Effector memory CD4-positive, alpha-beta T cell (primary cell): Measurements from ENCODE around the gene CBX2.
A peak's percentile ranks its signal among the peaks of the same experiment; 100 is the strongest.

Experiments
- DNase-seq, 3 donors: peaks; one replicate each; pipeline ENCODE4 v3.0.0-alpha.2; 2020
- H3K27ac ChIP-seq: 2 replicates; pipeline ENCODE4 v1.7.0; 2013; ENCODE audit warnings: mild to moderate bottlenecking, low read length, moderate library complexity; ENCODE audit not compliant: insufficient read depth, poor library complexity, severe bottlenecking
- H3K27me3 ChIP-seq: replicated peaks from 2 replicates; pipeline ENCODE4 v1.7.0; 2013; ENCODE audit warnings: mild to moderate bottlenecking, low read length; ENCODE audit not compliant: insufficient read depth, control insufficient read depth, poor library complexity, severe bottlenecking
- H3K36me3 ChIP-seq: 2 replicates; pipeline ENCODE4 v1.7.0; 2013; ENCODE audit warnings: mild to moderate bottlenecking, low read length, moderate library complexity; ENCODE audit not compliant: control insufficient read depth, insufficient read depth
- H3K4me1 ChIP-seq: 2 replicates; pipeline ENCODE4 v1.7.0; 2013; ENCODE audit warnings: low read length, mild to moderate bottlenecking; ENCODE audit not compliant: control insufficient read depth, insufficient read depth, poor library complexity, severe bottlenecking
- H3K4me3 ChIP-seq: 2 replicates; pipeline ENCODE4 v1.7.0; 2013; ENCODE audit warnings: low read length, low read depth, mild to moderate bottlenecking; ENCODE audit not compliant: insufficient read depth, poor library complexity, severe bottlenecking
- H3K9me3 ChIP-seq: 2 replicates; pipeline ENCODE4 v1.7.0; 2013; ENCODE audit warnings: mild to moderate bottlenecking, low read length, moderate library complexity; ENCODE audit not compliant: control insufficient read depth

The CBX2 gene

DNA sequence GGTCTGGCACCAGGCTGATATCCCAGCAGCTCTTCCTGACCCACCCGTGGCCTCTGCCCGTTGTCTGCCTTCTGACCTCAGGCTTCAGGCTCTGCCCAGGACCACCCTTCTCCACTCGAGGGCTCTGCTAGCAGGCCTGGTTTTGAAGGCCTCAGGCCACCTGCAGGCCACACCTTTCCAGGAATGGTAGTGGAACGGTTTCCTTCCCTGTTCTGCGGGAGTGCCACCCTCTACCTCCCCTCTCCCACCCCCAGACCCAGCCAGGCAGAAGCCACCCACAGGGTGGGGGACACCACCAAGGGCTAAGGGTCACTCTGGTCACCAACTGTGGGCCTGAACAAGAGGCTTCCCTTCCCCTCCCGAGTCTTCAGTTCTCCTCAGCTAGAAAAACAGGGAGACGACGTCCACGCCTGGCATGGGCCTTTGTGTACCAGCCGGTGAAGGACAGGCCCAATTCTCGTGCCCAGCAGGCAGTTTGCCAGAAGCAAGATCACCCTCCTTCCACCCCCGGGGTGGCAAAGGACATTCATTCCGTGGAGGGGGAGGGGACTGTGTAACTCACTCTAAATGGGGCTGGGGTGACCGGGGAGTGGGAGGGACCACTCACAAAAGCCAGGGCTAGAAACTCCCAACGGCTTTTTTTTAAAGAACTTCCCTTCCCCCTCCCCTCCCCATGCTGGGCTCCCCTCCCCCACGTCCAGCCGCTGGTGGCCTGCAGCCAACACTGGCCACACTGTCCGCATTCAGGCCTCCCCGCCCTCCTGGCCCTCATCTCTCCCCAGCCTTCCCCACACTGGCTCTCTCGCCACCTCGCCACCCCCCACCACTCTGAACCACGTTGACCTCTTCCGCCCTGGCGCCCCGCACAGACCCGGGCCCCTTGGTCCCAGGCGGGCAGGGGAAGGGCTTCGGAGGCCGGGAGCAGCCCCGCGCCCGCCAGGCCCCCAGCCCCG lies 53.6 kb downstream of the CBX2 start:
- no peak overlapping the region for H3K27ac ChIP-seq
- DNase-seq: no peak
- no peaks in the 10 kb centered on the region for H3K27me3 ChIP-seq
- peaks cover 23% of the 10 kb centered on the region for H3K36me3 ChIP-seq
- H3K9me3 ChIP-seq: no peaks in the 10 kb centered on the region
- peaks cover 22% of the 10 kb centered on the region for H3K4me1 ChIP-seq
- H3K4me3 ChIP-seq: no peak overlapping the region

DNA sequence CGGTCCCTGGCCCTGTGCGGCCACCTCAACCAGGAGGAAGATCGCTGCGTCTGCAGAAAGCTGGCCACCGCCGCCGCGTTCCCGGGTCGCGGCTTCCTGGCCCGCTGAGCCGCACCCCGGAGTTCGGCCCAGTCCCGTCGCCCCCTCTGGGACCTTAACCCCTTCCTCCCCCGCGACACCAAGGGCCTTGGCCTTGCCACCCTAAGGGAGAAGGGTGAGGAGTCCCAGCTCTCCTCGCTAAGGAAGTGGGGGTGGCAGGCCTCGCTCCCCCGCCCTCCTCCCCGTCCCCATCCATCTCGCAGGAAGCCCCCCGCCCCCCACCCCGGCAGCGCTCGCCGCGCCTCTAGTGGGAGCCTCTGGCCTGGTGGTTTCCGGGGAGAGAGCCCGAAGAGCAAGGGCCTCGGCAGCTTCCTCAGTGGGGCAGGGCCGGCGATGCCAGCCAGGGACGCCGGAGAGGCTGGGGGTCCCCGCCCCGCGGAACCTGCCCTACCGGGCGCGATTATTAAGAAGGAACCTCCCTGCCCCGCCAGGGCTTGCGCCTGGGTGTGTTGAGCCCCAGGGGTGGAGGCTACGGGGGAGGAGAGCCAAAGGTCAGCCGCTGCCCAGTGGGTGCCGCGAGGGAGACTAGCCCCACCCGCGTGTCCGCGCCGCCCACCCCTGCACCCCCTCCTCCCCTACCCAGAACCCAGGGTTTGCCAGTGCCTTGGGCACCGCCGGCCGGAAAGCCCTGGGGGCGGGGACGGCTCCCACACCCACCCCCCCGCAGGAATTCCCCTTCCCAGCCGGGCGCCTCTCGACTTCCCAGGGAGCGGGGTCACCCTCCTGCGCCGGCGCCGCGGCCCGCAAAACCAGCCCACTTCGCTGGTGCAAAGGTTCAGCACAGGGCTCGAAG lies 54.5 kb downstream of the CBX2 start:
- Histone ChIP-seq H3K4me3 (no peak overlapping the region), H3K27me3 (no peaks in the 10 kb centered on the region), H3K36me3 (peaks cover 23% of the 10 kb centered on the region), H3K27ac (no peak overlapping the region), H3K4me1 (peaks cover 31% of the 10 kb centered on the region), H3K9me3 (no peaks in the 10 kb centered on the region)
- DNase-seq: no peak

DNA sequence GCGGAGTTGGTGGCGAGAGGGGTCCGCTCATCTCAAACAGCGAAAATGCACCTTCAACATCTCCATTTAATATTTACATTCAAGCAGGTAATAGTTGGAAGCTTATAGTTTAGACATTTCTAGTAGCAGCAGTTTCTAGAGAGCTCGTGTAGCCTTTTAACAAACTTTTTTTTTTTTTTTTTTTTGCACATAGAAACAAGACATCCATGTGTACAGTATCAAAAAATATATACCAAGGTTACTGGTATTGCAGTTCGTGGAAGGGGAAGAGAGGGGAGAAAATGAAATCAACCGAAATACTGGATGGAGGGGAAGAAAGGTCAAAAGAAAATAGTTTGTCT lies 55.1 kb downstream of the CBX2 start:
- peaks cover 34% of the 10 kb centered on the region for H3K4me1 ChIP-seq
- H3K27me3 ChIP-seq: no peaks in the 10 kb centered on the region
- H3K4me3 ChIP-seq: no peak overlapping the region
- peaks cover 23% of the 10 kb centered on the region for H3K36me3 ChIP-seq
- no peak for DNase-seq
- H3K27ac ChIP-seq: no peak overlapping the region
- H3K9me3 ChIP-seq: no peaks in the 10 kb centered on the region

DNA sequence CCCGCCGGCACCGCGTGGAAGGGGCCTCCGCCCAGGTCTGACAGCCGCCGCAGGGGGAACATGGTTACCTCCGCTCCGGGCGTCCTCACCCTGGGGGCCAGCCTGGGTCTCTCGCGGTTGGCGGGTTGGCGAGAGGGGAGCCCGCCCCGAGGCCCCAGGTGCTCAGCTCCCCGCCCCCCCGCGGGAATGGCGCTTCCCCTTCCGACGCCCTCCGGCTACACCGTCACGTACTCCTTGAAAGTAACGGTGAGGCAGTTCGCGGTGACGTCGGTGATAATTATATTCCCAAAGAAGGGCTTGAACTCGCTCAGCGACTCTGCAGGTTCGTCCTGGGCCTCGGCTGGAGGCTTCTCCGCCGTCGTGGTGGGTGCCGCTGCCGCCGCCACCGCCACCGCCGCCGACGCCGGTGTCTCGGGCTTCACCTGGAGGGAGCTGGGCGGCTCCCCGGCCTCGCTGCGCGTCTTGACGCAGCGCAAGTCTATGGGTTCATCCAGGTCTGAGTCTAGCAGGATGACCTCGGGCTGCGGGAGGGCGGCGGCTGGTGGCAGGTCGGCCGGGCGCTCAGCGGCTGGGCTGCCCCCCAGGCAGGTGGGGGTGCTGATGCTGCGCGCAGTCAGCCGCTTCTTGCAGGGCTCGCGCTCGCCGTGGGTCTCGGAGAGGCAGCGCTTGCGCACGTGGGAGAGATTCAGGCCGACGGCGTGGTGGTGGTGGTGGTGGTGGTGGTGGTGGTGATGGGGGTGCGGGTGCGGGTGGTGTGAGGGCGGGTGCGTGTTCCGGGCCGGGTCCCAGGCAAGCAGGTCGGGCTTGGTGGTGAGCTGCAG lies 56.0 kb downstream of the CBX2 start:
- peaks cover 34% of the 10 kb centered on the region for H3K4me1 ChIP-seq
- H3K27ac ChIP-seq: no peak overlapping the region
- no peaks in the 10 kb centered on the region for H3K27me3 ChIP-seq
- peaks cover 23% of the 10 kb centered on the region for H3K36me3 ChIP-seq
- H3K9me3 ChIP-seq: no peaks in the 10 kb centered on the region
- no peak for DNase-seq
- no peak overlapping the region for H3K4me3 ChIP-seq

DNA sequence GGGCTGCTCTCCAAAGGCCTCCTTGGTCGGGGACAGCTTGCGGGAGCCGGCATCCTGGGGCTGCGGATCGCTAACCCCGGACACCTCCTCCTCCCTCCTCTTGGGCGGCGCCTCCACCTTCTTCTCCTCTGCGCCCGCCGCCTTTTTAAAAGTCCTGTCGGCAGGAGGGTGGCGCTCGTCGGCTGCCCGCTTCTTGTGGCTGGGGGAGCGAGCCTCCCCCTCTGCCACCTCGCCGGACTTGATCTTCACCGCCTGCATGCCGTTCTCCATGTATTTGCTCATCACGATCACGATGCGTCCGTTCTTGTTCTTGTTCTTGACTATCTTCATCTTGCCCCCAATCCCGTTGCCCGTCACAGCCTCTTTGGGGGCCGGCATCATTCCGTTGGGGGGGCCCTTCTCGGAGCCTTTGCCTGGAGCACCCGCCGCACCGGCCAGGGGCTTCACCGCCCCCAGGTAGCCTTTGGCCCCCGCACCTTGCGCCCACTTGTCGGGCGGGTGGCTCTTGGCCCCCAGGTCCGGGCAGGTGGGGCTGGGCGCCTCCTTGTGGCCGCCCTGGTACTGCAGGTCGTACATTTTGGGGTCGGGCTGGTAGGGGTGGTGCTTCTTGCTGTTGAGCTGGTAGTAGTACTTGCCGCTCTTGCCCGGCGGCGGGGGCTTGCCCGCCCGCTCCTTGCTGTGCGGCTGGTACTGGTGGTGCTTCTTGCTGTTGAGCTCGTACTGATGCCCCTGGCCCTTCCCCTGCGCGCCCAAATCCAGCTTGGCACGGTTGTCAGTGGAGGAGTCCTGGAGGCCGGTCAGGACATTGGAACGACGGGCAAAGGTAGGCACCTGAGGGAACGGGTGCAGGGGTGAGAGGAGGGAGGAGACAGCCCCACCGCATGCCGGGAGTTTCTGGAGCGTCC lies 56.9 kb downstream of the CBX2 start:
- Histone ChIP-seq H3K9me3 (no peaks in the 10 kb centered on the region), H3K27me3 (peaks cover 3% of the 10 kb centered on the region), H3K36me3 (peaks cover 23% of the 10 kb centered on the region), H3K4me3 (no peak overlapping the region), H3K27ac (no peak overlapping the region), H3K4me1 (peaks cover 38% of the 10 kb centered on the region)
- no peak for DNase-seq

DNA sequence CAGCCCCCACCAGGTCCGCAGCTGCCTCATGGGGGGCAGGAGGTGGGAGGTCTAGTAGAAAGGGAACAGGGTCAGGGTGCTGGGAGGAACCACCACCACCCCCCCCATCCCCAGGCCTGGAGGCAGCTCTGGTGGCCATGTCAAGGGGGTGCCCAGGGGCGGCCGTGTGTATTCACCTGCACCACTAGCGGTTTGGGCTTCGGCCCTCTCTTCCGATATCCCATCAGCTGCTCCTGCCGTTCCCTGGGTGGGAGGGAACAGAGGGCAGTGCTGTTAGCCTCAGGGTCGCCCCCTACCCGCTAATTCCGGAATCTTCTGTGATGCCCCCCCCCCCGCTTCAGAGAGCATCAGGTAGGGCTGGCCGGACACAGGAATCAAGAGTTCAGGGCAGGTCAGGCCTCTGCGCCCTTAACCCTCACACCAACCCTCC lies 57.5 kb downstream of the CBX2 start:
- Histone ChIP-seq H3K27me3 (peaks cover 10% of the 10 kb centered on the region), H3K9me3 (no peaks in the 10 kb centered on the region), H3K36me3 (peaks cover 23% of the 10 kb centered on the region), H3K4me1 (peaks cover 44% of the 10 kb centered on the region), H3K4me3 (no peak overlapping the region), H3K27ac (no peak overlapping the region)
- DNase-seq: no peak

DNA sequence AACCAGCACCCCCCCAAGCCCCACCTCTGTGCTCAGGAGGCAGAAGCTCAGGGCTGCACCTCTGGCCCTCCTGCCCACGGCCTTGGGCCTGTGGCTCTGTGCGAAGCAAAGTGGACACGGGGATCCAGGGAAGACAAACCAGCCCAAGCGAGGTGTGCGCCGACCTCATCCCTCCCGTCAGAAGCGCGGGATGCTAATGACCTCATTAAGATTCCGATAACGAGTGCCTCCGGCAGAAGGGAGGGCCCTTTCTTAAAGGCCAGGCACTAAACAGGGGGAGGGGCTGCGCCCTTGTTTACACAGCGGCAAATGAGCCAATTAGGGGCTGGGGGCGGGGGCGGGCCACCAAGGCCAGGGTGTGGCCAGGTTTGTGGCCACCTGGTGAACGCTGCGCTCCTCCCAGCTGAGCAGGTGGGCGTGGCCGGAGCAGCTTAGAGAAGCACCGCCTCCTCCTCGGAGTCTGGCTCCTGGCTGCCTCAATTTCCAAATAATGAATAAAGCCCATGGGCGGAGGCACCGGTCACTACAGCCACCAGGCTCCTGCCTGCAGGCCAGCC lies 58.1 kb downstream of the CBX2 start:
- DNase-seq: no peak

DNA sequence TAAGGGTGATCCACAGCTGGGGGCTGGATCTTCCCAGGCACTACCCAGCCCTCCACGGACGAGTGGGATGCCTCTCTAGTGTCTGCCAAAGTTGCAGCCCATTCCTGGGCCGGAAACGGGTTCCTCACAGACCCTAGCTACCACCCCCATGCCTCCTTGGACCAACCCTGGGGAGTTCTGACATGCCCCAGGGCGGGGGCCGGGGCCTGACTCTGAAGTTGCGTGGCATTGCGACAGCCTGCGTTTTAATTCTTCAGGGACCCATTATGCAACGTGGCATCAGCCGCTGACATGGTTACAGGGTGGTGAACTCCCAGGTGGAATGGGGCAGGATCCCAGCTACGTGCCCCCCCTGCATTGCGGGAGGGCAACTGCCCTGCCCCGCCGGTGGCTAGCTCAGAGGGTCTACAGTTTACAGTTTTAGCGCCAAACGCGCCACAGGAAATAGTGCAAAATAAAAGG lies 58.6 kb downstream of the CBX2 start:
- Histone ChIP-seq H3K4me1 (peaks cover 55% of the 10 kb centered on the region), H3K4me3 (peak overlapping the region; percentile 75), H3K9me3 (no peaks in the 10 kb centered on the region), H3K27ac (no peak overlapping the region), H3K36me3 (peaks cover 23% of the 10 kb centered on the region), H3K27me3 (peaks cover 20% of the 10 kb centered on the region)
- DNase-seq: no peak

More for the DNA sequence above, 58.1 kb downstream of the CBX2 start:
- no peaks in the 10 kb centered on the region for H3K9me3 ChIP-seq
- H3K36me3 ChIP-seq: peaks cover 23% of the 10 kb centered on the region
- H3K27ac ChIP-seq: no peak overlapping the region
- H3K4me3 ChIP-seq: no peak overlapping the region
- peaks cover 15% of the 10 kb centered on the region for H3K27me3 ChIP-seq
- peaks cover 50% of the 10 kb centered on the region for H3K4me1 ChIP-seq
